ENCODE measurements around the gene SIRPG.
"Not testable (repeated sequence)": the region's sequence is repeated elsewhere in the genome, so short reads cannot be mapped to it uniquely, and the experiment has no call there.

Gene SIRPG

GRCh38 chr20:1635291-1635979 lies 22.1 kb downstream of the SIRPG start:
- no peak for DNase-seq

DNA sequence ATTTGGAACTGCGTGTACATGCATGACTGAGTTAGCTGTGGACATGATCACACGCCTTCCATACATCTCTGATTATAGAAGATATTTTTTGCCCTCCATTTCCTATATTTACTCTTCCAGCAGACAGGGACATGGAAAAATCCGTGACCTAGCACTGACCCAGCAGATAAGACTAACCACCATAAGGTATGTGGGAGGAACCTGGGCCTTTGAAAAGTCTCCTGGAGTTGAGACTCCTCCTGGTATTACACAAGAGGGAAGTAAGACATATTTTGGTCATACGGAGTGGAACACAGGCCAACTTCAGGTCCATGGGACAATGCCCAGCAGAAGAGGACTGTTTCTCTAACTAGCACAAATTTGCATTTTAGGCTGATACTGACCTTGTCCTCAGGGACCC lies 24.0 kb downstream of the SIRPG start:
- no peak for DNase-seq

DNA sequence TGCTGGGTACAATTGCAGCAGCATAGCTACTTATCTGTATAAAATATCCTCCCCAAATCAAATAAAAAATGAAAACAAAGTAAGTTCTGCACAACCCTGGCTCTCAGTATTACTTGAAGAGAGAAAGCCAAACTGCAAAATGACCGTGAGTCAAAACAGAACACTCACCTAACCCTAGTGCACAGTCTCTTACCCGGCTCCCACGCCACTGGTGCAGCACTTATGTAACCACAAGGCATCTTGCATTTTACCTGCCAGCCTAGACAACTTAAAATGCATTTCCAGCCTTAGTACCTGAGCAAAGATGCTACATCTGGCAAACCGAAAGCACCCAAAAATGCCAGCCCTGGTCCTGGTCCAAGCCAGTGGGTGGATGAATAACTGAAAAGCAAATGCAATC lies 25.4 kb downstream of the SIRPG start:
- DNase-seq = peak; percentile 86

GRCh38 chr20:1631309-1632151 lies 26.0 kb downstream of the SIRPG start:
- no peak for DNase-seq

GRCh38 chr20:1630186-1630585 lies 27.4 kb downstream of the SIRPG start:
- DNase-seq = no peak

- DNase-seq = no peak
Measured at GRCh38 chr20:1629321-1629720, 28.3 kb downstream of the SIRPG start.

DNA sequence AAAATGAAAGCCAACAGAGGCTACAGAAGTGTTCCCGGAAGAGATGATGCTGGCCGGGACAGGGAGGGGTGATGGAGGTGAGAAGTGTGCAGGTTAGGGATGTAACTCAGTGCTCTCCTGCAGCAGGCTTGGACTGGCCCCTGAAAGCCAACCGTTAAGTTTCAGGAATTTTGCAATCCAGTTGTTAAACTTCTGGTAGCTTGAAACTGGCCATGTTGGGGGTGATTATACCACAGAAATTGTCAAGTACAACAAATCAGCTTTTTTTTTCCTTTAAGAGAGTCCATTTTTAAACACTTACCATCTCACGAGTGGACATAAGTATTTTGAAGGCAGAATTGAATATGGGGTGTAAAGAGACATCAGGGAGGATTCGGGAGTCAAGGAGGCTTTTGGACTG lies 29.0 kb downstream of the SIRPG start:
- no peak for DNase-seq

- DNase-seq = no peak
Measured at GRCh38 chr20:1627200-1627550, 30.4 kb downstream of the SIRPG start.

GRCh38 chr20:1626528-1627199 lies 30.9 kb downstream of the SIRPG start:
- DNase-seq = no peak

GRCh38 chr20:1625083-1625690 lies 32.4 kb downstream of the SIRPG start:
- DNase-seq = peak; percentile 48

DNA sequence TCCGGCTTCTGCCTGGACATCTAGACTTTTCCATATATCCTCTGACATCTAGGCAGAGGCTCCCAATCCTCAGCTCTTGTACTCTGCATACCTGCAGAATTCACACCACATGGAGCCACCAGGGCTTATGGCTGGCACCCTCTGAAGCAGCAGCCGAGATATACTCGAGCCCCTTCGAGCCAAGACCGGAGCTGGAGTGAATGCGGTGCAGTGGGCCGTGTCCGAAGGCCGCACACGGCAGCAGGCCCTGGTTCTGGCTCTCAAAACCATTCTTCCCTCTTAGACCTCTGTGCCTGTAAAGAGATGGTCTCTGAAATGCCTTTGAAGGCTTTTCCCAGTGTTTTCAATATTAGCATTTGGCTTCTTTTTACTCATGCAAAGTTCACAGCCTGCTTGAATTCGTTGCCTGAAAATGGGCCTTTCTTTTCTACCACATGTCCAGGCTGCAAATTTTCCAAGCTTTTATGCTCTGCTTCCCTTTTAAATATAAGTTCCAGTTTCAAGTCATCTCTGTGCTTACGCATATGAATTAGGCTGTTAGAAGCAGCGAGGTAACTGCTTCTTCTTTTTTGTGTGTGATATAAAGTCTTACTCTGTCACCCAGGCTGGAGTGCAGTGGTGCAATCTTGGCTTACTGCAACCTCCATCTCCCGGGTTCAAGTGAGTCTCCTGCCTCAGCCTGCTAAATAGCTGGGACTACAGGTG lies 33.9 kb downstream of the SIRPG start:
- DNase-seq = no peak

GRCh38 chr20:1622450-1622849 lies 35.1 kb downstream of the SIRPG start:
- DNase-seq = peak; percentile 44

DNA sequence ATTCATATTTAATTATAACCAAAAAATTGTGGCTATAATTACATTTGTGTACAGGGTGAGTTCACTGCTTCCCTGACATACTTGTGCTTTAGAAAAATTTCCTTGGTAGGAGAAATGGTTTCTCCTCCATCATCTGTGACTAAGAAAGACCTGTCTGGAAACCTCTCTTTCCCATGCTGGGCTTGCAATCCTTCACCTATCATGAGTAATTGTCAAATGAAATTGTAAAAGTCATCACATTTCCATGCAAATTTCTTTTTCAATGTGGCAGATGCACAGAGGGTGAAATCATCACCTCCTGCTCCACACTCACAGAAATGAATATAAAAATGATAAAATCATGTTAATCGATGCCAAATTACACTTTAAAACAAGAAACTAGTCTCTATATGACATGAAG lies 36.3 kb downstream of the SIRPG start:
- no peak for DNase-seq

DNA sequence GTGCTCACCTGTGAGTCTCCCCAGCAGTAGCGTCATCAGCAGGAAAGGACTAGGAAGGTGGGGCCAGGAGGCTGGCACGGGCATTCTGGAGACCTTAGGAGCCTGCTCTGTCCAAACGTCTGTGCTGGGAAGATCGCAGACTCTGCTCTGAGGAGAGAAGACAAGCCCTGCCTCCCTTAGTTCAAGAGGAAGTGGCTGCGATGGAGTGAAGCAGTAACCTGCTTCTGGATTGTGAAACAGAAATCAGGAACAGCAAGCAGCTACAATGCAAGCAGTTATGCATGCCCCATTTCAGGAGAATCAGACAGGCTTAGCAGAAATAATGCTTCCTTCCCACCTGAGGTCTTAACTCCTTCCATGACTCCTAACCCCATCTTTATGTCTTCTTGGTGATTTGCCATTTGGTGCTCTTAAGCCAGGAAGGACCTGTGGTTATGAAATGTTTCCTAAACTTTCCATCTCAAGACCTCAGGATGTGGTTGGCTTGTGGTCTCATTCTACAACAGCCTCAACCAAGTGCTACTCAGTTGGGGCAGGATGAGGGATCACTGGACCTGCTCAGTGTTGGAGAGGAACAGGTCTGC lies 37.6 kb downstream of the SIRPG start, which contains the start of gene SIRPB1:
Gene SIRPB1, minus strand, starts transcription at position 149 of the 584 bp plus-strand sequence. Its CDS starts 65 bp downstream, at position 84.
- DNase-seq = peak; percentile 60

GRCh38 chr20:1618954-1619540 lies 38.5 kb downstream of the SIRPG start:
- no peak for DNase-seq

- no peak for DNase-seq
Measured at GRCh38 chr20:1618479-1618878, 39.1 kb downstream of the SIRPG start.

GRCh38 chr20:1616858-1617434 lies 40.6 kb downstream of the SIRPG start:
- DNase-seq = no peak

DNA sequence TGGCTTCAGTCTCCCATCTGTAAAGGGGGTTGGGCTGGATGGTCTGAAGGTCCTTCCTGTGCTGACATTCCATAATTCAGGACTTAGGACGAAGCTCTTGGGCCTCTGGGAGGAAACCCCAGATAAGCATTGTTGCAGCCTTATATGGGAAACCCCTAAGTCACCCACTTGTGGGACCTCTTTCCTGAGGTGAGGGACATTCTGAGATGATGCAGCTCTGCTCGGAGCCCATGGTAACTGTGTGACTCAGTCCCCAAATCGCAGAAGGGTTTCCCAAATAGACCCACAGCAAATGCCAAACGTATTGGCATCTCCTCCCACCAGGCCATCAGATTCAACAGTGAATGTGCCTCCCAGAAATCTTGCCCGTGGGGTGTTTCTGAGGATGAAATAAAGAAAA lies 47.2 kb downstream of the SIRPG start:
- DNase-seq = not testable (repeated sequence)

DNA sequence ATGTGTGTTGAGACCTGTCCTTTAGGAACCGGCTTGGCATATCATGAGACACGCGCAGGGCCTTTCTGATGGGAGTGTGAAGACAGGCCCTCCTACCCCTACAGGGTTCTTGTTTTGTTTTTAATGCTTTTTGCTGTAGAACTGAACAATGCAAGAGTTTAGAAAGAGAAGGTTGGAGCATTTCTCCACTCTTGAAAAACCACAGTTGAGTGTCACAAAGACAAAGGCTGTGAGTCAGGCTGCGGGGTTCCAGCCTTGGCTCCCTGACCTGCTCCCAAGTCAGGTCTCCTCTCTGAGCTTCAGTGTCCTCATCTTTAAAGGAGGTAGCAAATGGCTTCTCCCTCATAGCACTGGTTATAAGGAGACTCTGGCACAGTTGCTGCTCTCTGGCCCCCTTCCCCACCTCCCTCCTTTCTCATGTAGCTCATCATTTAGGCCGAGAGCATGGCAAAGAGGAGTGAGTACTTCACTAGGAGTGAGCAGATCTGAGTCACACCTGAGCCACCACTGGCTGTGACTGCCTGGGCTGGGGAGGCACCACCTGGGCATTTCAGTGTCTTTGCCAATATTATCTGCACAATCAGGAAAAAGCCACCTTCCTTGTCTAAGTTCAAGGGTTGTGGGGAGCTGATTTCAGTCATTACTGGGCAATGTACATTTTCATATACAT lies 48.8 kb downstream of the SIRPG start:
- DNase-seq = not testable (repeated sequence)

GRCh38 chr20:1600736-1601135 lies 56.8 kb downstream of the SIRPG start:
- DNase-seq = no peak

GRCh38 chr20:1595333-1595732 lies 62.2 kb downstream of the SIRPG start:
- no peak for DNase-seq
